Astrocyte (in vitro differentiated cells and primary cell): ENCODE data around the gene COMMD10. TPM values are rescaled to one million over a fixed set of nuclear protein-coding genes. Genes with fewer than 3 reads are reported as not detected.

Experiments used
- DNase-seq: peaks from one replicate; pipeline ENCODE4 v3.0.0-alpha.2; 2010; ENCODE audit warnings: low read depth
- FAIRE-seq: peaks from 2 replicates; lab custom pipeline; 2011; peaks lifted over from hg19 to GRCh38; lab: Jason Lieb, UNC
- H2AFZ ChIP-seq: 2 replicates; pipeline ENCODE4 v1.6.0; 2012; ENCODE audit warnings: low read depth, low read length, inconsistent platforms
- H3K27ac ChIP-seq: 2 replicates; pipeline ENCODE4 v1.5.1; 2011; ENCODE audit warnings: low read depth, low read length, inconsistent platforms
- H3K27me3 ChIP-seq: 2 replicates; pipeline ENCODE4 v1.6.0; 2011; ENCODE audit warnings: low read length, inconsistent platforms; ENCODE audit not compliant: insufficient read depth
- H3K36me3 ChIP-seq: 2 replicates; pipeline ENCODE4 v1.5.1; 2011; ENCODE audit warnings: low read length, inconsistent platforms; ENCODE audit not compliant: insufficient read depth
- H3K4me1 ChIP-seq: 2 replicates; pipeline ENCODE4 v1.5.1; 2011; ENCODE audit warnings: low read length, inconsistent platforms; ENCODE audit not compliant: insufficient read depth
- H3K4me2 ChIP-seq: 2 replicates; pipeline ENCODE4 v1.6.0; 2012; ENCODE audit warnings: low read length, inconsistent platforms
- H3K4me3 ChIP-seq: 2 replicates; pipeline ENCODE4 v1.5.1; 2011; ENCODE audit warnings: low read depth, mild to moderate bottlenecking, low read length, inconsistent platforms; ENCODE audit not compliant: insufficient read depth
- H3K79me2 ChIP-seq: 2 replicates; pipeline ENCODE4 v1.6.0; 2012; ENCODE audit warnings: mild to moderate bottlenecking, low read length, inconsistent platforms; ENCODE audit not compliant: insufficient read depth
- H3K9ac ChIP-seq: 2 replicates; pipeline ENCODE4 v1.6.0; 2012; ENCODE audit warnings: mild to moderate bottlenecking, low read length, inconsistent platforms
- H3K9me3 ChIP-seq: 2 replicates; pipeline ENCODE4 v1.5.1; 2012; ENCODE audit warnings: low read depth, mild to moderate bottlenecking, low read length, inconsistent platforms; ENCODE audit not compliant: insufficient read depth
- H4K20me1 ChIP-seq: 2 replicates; pipeline ENCODE4 v1.6.0; 2012; ENCODE audit warnings: low read length, inconsistent platforms; ENCODE audit not compliant: insufficient read depth
- H3K27ac Mint-ChIP-seq: one replicate; pipeline ENCODE4 v1.8.0; 2021; ENCODE audit warnings: mild to moderate bottlenecking, mixed read lengths; ENCODE audit not compliant: unreplicated experiment
- H3K27me3 Mint-ChIP-seq: one replicate; pipeline ENCODE4 v1.8.0; 2021; ENCODE audit warnings: low read depth, mixed read lengths; ENCODE audit not compliant: unreplicated experiment
- H3K36me3 Mint-ChIP-seq: one replicate; pipeline ENCODE4 v1.8.0; 2021; ENCODE audit warnings: low read depth, mixed read lengths; ENCODE audit not compliant: unreplicated experiment
- H3K4me1 Mint-ChIP-seq: one replicate; pipeline ENCODE4 v1.8.0; 2021; ENCODE audit warnings: low read depth, mixed read lengths; ENCODE audit not compliant: unreplicated experiment
- H3K4me3 Mint-ChIP-seq: one replicate; pipeline ENCODE4 v1.8.0; 2021; ENCODE audit warnings: mild to moderate bottlenecking, moderate library complexity, mixed read lengths; ENCODE audit not compliant: unreplicated experiment
- H3K9me3 Mint-ChIP-seq: one replicate; pipeline ENCODE4 v1.8.0; 2021; ENCODE audit warnings: mild to moderate bottlenecking, mixed read lengths; ENCODE audit not compliant: unreplicated experiment
- CTCF ChIP-seq: IDR thresholded peaks from 2 replicates; pipeline ENCODE4 v1.5.1; 2011; ENCODE audit warnings: low read depth, mild to moderate bottlenecking, inconsistent platforms, low read length, moderate library complexity; ENCODE audit not compliant: insufficient read depth
- EZH2 ChIP-seq: IDR thresholded peaks from 2 replicates; pipeline ENCODE4 v1.6.1; 2012; ENCODE audit warnings: mild to moderate bottlenecking, low read length, inconsistent platforms; ENCODE audit not compliant: insufficient read depth
- total RNA-seq: library from RNA; stranded (reverse); gene quantifications from 2 replicates; pipeline ENCODE4 v1.2.1, GENCODE V29; 2021

COMMD10 gene
- total RNA-seq, 1 donor from 2014 or later: 18.1 TPM

- Mint-ChIP-seq H3K27me3 (no peaks in the 10 kb centered on the region), H3K36me3 (peaks cover 6% of the 10 kb centered on the region), H3K9me3 (no peaks in the 10 kb centered on the region), H3K4me1 (no peaks in the 10 kb centered on the region), H3K4me3 (no peak overlapping the region), H3K27ac (no peak overlapping the region)
- peaks cover 2% of the 10 kb centered on the region for H3K36me3 ChIP-seq
- no peaks in the 10 kb centered on the region for H3K79me2 ChIP-seq
- no peaks in the 10 kb centered on the region for H3K4me1 ChIP-seq
- TF ChIP-seq EZH2 (no peak), CTCF (no peak)
- no peaks in the 10 kb centered on the region for H3K27me3 ChIP-seq
- H3K4me2 ChIP-seq: no peak overlapping the region
- no peaks in the 10 kb centered on the region for H3K9me3 ChIP-seq
- no peak overlapping the region for H2AFZ ChIP-seq
- H3K4me3 ChIP-seq: no peak overlapping the region
- DNase-seq: no peak
- H4K20me1 ChIP-seq: no peaks in the 10 kb centered on the region
- no peak for FAIRE-seq
- no peak overlapping the region for H3K27ac ChIP-seq
- no peak overlapping the region for H3K9ac ChIP-seq
Observed at GRCh38 chr5:116318091-116318854, 233.4 kb downstream of the COMMD10 start.

- Histone ChIP-seq H3K9me3 (no peaks in the 10 kb centered on the region), H3K4me3 (no peak overlapping the region), H4K20me1 (no peaks in the 10 kb centered on the region), H3K79me2 (no peaks in the 10 kb centered on the region), H3K36me3 (peaks cover 2% of the 10 kb centered on the region), H3K27me3 (no peaks in the 10 kb centered on the region), H2AFZ (no peak overlapping the region), H3K9ac (no peak overlapping the region), H3K27ac (no peak overlapping the region), H3K4me1 (no peaks in the 10 kb centered on the region), H3K4me2 (no peak overlapping the region)
- H3K4me3 Mint-ChIP-seq: no peak overlapping the region
- DNase-seq: peak; percentile 8
- no peaks in the 10 kb centered on the region for H3K9me3 Mint-ChIP-seq
- TF ChIP-seq CTCF (no peak), EZH2 (no peak)
- H3K36me3 Mint-ChIP-seq: peaks cover 7% of the 10 kb centered on the region
- FAIRE-seq: no peak
- no peak overlapping the region for H3K27ac Mint-ChIP-seq
- H3K27me3 Mint-ChIP-seq: no peaks in the 10 kb centered on the region
- H3K4me1 Mint-ChIP-seq: no peaks in the 10 kb centered on the region
Observed at GRCh38 chr5:116320486-116320885, 235.7 kb downstream of the COMMD10 start.

GRCh38 chr5:116329503-116329902 is 244.7 kb downstream of the COMMD10 start:
- Histone ChIP-seq H3K79me2 (no peaks in the 10 kb centered on the region), H4K20me1 (no peaks in the 10 kb centered on the region), H3K4me2 (no peak overlapping the region), H3K9me3 (peaks cover 6% of the 10 kb centered on the region), H3K4me1 (no peaks in the 10 kb centered on the region), H3K36me3 (no peaks in the 10 kb centered on the region), H2AFZ (no peak overlapping the region), H3K27me3 (no peaks in the 10 kb centered on the region), H3K9ac (no peak overlapping the region), H3K4me3 (no peak overlapping the region), H3K27ac (no peak overlapping the region)
- FAIRE-seq (no peak), DNase-seq (no peak)
- no peak overlapping the region for H3K27ac Mint-ChIP-seq
- no peak for TF ChIP-seq CTCF
- TF ChIP-seq EZH2: no peak
- peaks cover 29% of the 10 kb centered on the region for H3K36me3 Mint-ChIP-seq
- H3K4me3 Mint-ChIP-seq: no peak overlapping the region
- no peaks in the 10 kb centered on the region for H3K4me1 Mint-ChIP-seq
- H3K9me3 Mint-ChIP-seq: peaks cover 13% of the 10 kb centered on the region
- H3K27me3 Mint-ChIP-seq: no peaks in the 10 kb centered on the region
